Endothelial cell of umbilical vein (primary cell): ENCODE results near the gene GZMM. TPM values are rescaled to one million over a fixed set of nuclear protein-coding genes. Genes with fewer than 3 reads are reported as not detected.

ENCODE experiments used
- BruUV-seq: library from RNA; stranded (reverse); fragments of 400-500 nt; replicated peaks from 2 replicates; lab custom pipeline; 2021; lab: Mats Ljungman, UMichigan
- CTCF ChIA-PET: fragments of 300-600, 350-600 bp; sonication (Branson Sonifier 250); formaldehyde crosslinking; loops from one replicate; lab custom pipeline; 2021; ENCODE audit warnings: antibody characterized with exemption, inconsistent platforms; lab: Charles Lee
- POLR2A ChIA-PET: fragments of 300-600, 350-600 bp; sonication (Branson Sonifier 250); formaldehyde crosslinking; loops from one replicate; lab custom pipeline; 2021; ENCODE audit warnings: antibody characterized with exemption, inconsistent platforms; lab: Charles Lee
- DNase-seq: peaks from one replicate; pipeline ENCODE4 v3.0.0-alpha.2; 2011; ENCODE audit warnings: low read depth, low spot score
- FAIRE-seq: peaks from 2 replicates; lab custom pipeline; 2011; peaks lifted over from hg19 to GRCh38; lab: Jason Lieb, UNC
- H2AFZ ChIP-seq: 2 replicates; pipeline ENCODE4 v1.6.0; 2012; ENCODE audit warnings: low read depth, low read length, control low read depth, inconsistent platforms
- H3K27ac ChIP-seq: 2 replicates; pipeline ENCODE4 v1.5.1; 2011; ENCODE audit warnings: low read depth, mild to moderate bottlenecking, control low read depth, low read length, moderate library complexity; ENCODE audit not compliant: insufficient read depth
- H3K27me3 ChIP-seq, 2 experiments: 2 replicates each; pipeline versions ENCODE4 v1.6.0 to v1.6.1; 2011; ENCODE audit warnings: low read length in 2 of 2, mixed read lengths in 1 of 2; ENCODE audit not compliant: control insufficient read depth in 2 of 2, insufficient read depth in 2 of 2
- H3K36me3 ChIP-seq, 2 experiments: 2 replicates in 1 of 2; 3 replicates in 1 of 2; pipeline ENCODE4 v1.5.1; 2011; ENCODE audit warnings: low read length in 2 of 2, mild to moderate bottlenecking in 1 of 2, moderate library complexity in 1 of 2; ENCODE audit not compliant: control insufficient read depth in 2 of 2, insufficient read depth in 2 of 2; ENCODE audit errors: extremely low read depth in 1 of 2
- H3K4me1 ChIP-seq: 3 replicates; pipeline ENCODE4 v1.5.1; 2011; ENCODE audit warnings: mild to moderate bottlenecking, low read length; ENCODE audit not compliant: control insufficient read depth, insufficient read depth; ENCODE audit errors: extremely low read depth
- H3K4me2 ChIP-seq: 2 replicates; pipeline ENCODE4 v1.6.1; 2011; ENCODE audit warnings: low read length, control low read depth, mixed read lengths; ENCODE audit not compliant: insufficient read depth
- H3K4me3 ChIP-seq, 3 experiments: fragments of 200-600 bp in 1 of 3; sonication (generic), shearing (Covaris generic) in 1 of 3; replicated peaks in 1 of 3; 2 replicates each; pipeline ENCODE4 v1.5.1; 2011 to 2016; ENCODE audit warnings: control low read depth in 3 of 3, low read length in 3 of 3, mild to moderate bottlenecking in 2 of 3, inconsistent platforms in 1 of 3, low read depth in 1 of 3, moderate library complexity in 1 of 3; ENCODE audit not compliant: insufficient read depth in 1 of 3
- H3K79me2 ChIP-seq: 2 replicates; pipeline ENCODE4 v1.6.0; 2012; ENCODE audit warnings: low read length, inconsistent platforms; ENCODE audit not compliant: control insufficient read depth, insufficient read depth
- H3K9ac ChIP-seq: replicated peaks from 2 replicates; pipeline ENCODE3; 2011; ENCODE audit warnings: low read length, control low read depth; ENCODE audit not compliant: insufficient read depth; ENCODE audit errors: extremely low read depth
- H3K9me1 ChIP-seq: replicated peaks from 3 replicates; pipeline ENCODE4 v1.6.0; 2011; ENCODE audit warnings: mild to moderate bottlenecking, low read length; ENCODE audit not compliant: control insufficient read depth, insufficient read depth; ENCODE audit errors: extremely low read depth
- H3K9me3 ChIP-seq: replicated peaks from 2 replicates; pipeline ENCODE4 v1.5.1; 2012; ENCODE audit warnings: low read length, inconsistent platforms; ENCODE audit not compliant: control insufficient read depth, insufficient read depth
- H4K20me1 ChIP-seq: replicated peaks from 2 replicates; pipeline ENCODE3; 2011; ENCODE audit warnings: mild to moderate bottlenecking, low read length; ENCODE audit not compliant: control insufficient read depth, insufficient read depth; ENCODE audit errors: extremely low read depth
- EZH2 ChIP-seq: IDR thresholded peaks from 2 replicates; pipeline ENCODE4 v1.6.1; 2012; ENCODE audit warnings: borderline replicate concordance, low read depth, mild to moderate bottlenecking, moderate library complexity, low read length, inconsistent platforms; ENCODE audit not compliant: severe bottlenecking
- FOS ChIP-seq: IDR thresholded peaks from 2 replicates; pipeline ENCODE4 v1.6.1; 2011; ENCODE audit warnings: mild to moderate bottlenecking, low read length, moderate library complexity, borderline replicate concordance; ENCODE audit not compliant: insufficient read depth
- GATA2 ChIP-seq: IDR thresholded peaks from 2 replicates; pipeline ENCODE4 v1.7.0; 2011; ENCODE audit warnings: low read depth, mild to moderate bottlenecking, moderate library complexity, mixed read lengths, low read length; ENCODE audit not compliant: insufficient read length, insufficient read depth
- JUN ChIP-seq: IDR thresholded peaks from 2 replicates; pipeline ENCODE4 v1.6.1; 2011; ENCODE audit warnings: borderline replicate concordance, low read depth; ENCODE audit not compliant: insufficient read length, insufficient read depth
- MAX ChIP-seq: IDR thresholded peaks from 2 replicates; pipeline ENCODE4 v1.6.1; 2011; ENCODE audit not compliant: insufficient read depth, insufficient read length
- MYC ChIP-seq: IDR thresholded peaks from one replicate; pipeline ENCODE4 v1.6.1; 2011; ENCODE audit warnings: mild to moderate bottlenecking, low read depth, low read length
- POLR2A ChIP-seq: IDR thresholded peaks from 2 replicates; pipeline ENCODE4 v1.6.1; 2012; ENCODE audit warnings: low read depth, mild to moderate bottlenecking, control low read depth, low read length
- POLR2AphosphoS5 ChIP-seq: IDR thresholded peaks from 2 replicates; pipeline ENCODE4 v1.6.1; 2012; ENCODE audit warnings: low read depth, mild to moderate bottlenecking, control low read depth, low read length, moderate library complexity; ENCODE audit not compliant: insufficient read depth
- dilution Hi-C: fragments of 300-500 bp; cut with MboI; formaldehyde crosslinking; loops from one replicate; pipeline ENCODE4 v1.15.0; 2019; ENCODE audit warnings: low sequenced_read_pairs; ENCODE audit not compliant: extremely low pct_ligation_motif_present
- intact Hi-C: fragments of 100-400 bp; cut with micrococcal nuclease; formaldehyde crosslinking; loops from one replicate; pipeline ENCODE4 v1.10.0; 2022
- polyA plus RNA-seq, 4 experiments: library from polyadenylated mRNA; depleted of rRNA in 3 of 4; stranded (reverse) in 3 of 4; unstranded in 1 of 4; fragments of >200 nt; gene quantifications; 2 replicates each; pipeline versions ENCODE4 v1.2.1 to v1.2.3, GENCODE V29; 2011 to 2012; ENCODE audit warnings: missing spikeins in 1 of 4
- total RNA-seq: library from RNA; stranded (reverse); gene quantifications from 2 replicates; pipeline ENCODE4 v1.2.3, GENCODE V29; 2021
- TF ChIP-seq, protein P1 (sequence below), 2 donors: IDR thresholded peaks; 1 replicate in 1 of 2; 2 replicates in 1 of 2; pipeline ENCODE4 v1.5.1; 2011; ENCODE audit warnings: low read length in 2 of 2, mild to moderate bottlenecking in 2 of 2, moderate library complexity in 2 of 2, control low read depth in 1 of 2, inconsistent platforms in 1 of 2, low read depth in 1 of 2; ENCODE audit not compliant: insufficient read depth in 1 of 2; ENCODE audit errors: extremely low read depth in 1 of 2

Gene GZMM
- total and polyA plus RNA-seq, 2 donors (not counting 3 experiments of a cell fraction or from before 2014, with no cell fraction given), result not detected

DNA sequence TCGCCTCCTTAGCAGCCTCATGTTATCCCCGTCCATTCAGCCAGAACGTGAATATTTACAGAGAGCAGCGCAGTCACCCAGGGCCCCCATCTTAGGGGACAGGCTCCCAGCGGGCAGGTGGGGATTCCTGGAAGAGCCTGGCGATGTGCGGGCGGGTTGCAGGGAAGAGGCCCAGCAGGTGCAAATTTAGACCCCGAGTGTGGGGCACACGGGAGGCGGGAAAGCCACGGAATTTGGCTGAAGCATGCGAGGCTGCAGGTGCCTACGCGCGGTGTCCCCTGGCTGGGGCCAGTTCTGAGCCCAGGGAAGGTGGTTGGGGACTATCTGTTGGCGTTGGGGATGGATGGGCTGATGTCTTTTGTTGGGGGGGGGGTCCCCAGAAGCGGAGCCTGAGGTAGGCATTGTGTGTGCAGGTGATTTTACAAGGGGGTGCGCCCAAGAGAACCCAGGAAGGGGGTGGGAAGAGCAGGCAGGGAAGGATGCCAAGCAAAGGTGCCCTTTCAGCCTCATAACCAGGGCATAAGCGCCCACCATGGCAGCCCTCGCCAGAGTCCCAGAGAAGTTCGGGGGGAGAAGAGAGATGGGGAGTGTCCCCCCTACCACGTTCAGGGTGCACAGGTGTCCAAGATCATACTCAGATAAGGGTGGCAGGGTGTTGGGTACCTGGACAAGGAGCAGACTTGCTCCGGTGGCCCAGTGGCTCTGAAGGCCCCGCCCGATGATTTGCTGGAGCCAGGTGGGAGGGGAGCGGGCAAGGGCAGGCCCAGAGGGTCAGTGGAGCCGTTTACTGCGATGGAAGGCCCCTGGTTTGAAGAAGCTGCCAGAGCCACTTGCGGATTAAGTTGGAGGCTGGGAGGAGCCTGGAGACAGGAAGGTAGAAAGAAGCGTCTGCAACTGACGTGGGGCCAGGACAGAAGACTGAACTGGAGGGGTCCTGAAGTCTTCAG lies 35.4 kb upstream of the GZMM start:
- TSS peak; percentile 9 for BruUV-seq
- FAIRE-seq (no peak), DNase-seq (no peak)
- Histone ChIP-seq H3K36me3 (no peaks in the 10 kb centered on the region), H3K4me2 (peak overlapping the region; percentile 73), H3K79me2 (peaks cover 8% of the 10 kb centered on the region), H3K27me3 (no peaks in the 10 kb centered on the region), H3K27ac (no peak overlapping the region), H3K9me1 (no peaks in the 10 kb centered on the region), H3K9me3 (no peaks in the 10 kb centered on the region), H4K20me1 (no peaks in the 10 kb centered on the region), H2AFZ (peak overlapping the region; percentile 19), H3K4me3 (peak overlapping the region; percentile 52 to 91 (median 65)), H3K9ac (peak overlapping the region; percentile 78), H3K4me1 (peaks cover 18% of the 10 kb centered on the region)
- intact Hi-C loops, result loop anchor here (10.0 kb wide), 1 partner anchor 214 kb away; the partner anchor contains the start of gene PLPP2
- POLR2A ChIA-PET, result interaction anchor here (0.6 kb wide), 2 partner anchors 24 to 161 kb away, joined by 3 to 9 read pairs; no protein-coding TSS in a partner anchor
- dilution Hi-C loops, result no loop called here
- TF ChIP-seq EZH2 (no peak), MAX (no peak), JUN (no peak), FOS (no peak), GATA2 (no peak), POLR2AphosphoS5 (no peak), MYC (no peak), POLR2A (no peak)
- TF ChIP-seq, protein P1, sequence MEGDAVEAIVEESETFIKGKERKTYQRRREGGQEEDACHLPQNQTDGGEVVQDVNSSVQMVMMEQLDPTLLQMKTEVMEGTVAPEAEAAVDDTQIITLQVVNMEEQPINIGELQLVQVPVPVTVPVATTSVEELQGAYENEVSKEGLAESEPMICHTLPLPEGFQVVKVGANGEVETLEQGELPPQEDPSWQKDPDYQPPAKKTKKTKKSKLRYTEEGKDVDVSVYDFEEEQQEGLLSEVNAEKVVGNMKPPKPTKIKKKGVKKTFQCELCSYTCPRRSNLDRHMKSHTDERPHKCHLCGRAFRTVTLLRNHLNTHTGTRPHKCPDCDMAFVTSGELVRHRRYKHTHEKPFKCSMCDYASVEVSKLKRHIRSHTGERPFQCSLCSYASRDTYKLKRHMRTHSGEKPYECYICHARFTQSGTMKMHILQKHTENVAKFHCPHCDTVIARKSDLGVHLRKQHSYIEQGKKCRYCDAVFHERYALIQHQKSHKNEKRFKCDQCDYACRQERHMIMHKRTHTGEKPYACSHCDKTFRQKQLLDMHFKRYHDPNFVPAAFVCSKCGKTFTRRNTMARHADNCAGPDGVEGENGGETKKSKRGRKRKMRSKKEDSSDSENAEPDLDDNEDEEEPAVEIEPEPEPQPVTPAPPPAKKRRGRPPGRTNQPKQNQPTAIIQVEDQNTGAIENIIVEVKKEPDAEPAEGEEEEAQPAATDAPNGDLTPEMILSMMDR (IDR thresholded peaks at IDR 0.05; ENCODE audit: extremely low read depth in 1 of 2, insufficient read depth in 1 of 2, low read depth in 1 of 2, low read length in 2 of 2), result no peak
- CTCF ChIA-PET, result no interaction called here
